Measurements from ENCODE around the gene ZSCAN9. TPM values are rescaled to one million over a fixed set of nuclear protein-coding genes. Genes with fewer than 3 reads are reported as not detected.

The ZSCAN9 gene
- total and polyA plus RNA-seq, 9 of the 15 experiments (the other 6 are each of a cell fraction or from before 2014, with no cell fraction given) = 18.8 to 48.9 (median 28.7) TPM

DNA sequence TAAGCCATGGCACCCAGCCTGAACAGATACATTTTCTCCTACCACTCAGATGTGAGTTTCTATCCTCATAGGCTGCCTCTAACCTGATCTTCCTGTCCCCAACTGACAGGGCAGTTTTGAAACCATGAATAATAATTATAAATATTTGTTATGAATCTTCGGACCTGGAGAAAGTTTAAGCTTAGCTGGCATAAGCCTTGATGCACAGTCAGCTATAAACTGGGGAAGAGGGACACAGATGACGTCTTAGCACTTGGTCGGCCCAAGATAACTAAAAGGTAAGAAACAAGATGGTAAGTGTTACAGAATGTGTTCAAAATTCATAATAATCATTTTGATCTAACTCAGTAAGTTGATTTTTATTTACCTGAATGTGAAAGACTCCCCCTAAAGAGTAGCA, 18.9 kb downstream of the ZSCAN9 start:
- 90% methylated on average over 3 of the region's 3 CpGs for WGBS (ENCODE audit: insufficient coverage, low coverage, missing lambda C conversion rate)
- in situ Hi-C loops (cut with MboI) = no loop called here

More for the DNA sequence above, 18.9 kb downstream of the ZSCAN9 start:
- ChIA-PET POLR2A (no interaction called here), CTCF (ENCODE audit: low intra/inter-chr PET ratio) (no interaction called here)
- Histone ChIP-seq H3K36me3 (ENCODE audit: control insufficient read depth, insufficient read depth, low read length) (peaks cover 41% of the 10 kb centered on the region; the same call in 2 of the 3 replicates), H3K9me3 (replicated peaks; ENCODE audit: control insufficient read depth, insufficient read depth, low read depth, low read length) (no peaks in the 10 kb centered on the region), H3K4me1 (replicated peaks in 1 of 2; ENCODE audit: control insufficient read depth in 2 of 2, insufficient read depth in 2 of 2, low read length in 2 of 2) (no peaks in the 10 kb centered on the region), H3K79me2 (ENCODE audit: control insufficient read depth, insufficient read depth, low read length) (no peaks in the 10 kb centered on the region), H3K4me3 (no peak overlapping the region), H3K9ac (ENCODE audit: insufficient read depth in 1 of 2, low read depth in 2 of 2, low read length in 2 of 2) (no peak overlapping the region), H3K9me1 (ENCODE audit: control insufficient read depth, insufficient read depth, low read length) (no peaks in the 10 kb centered on the region), H3K27me3 (ENCODE audit: control insufficient read depth in 2 of 2, insufficient read depth in 2 of 2, low read length in 2 of 2) (no peaks in the 10 kb centered on the region), H3K4me2 (ENCODE audit: insufficient read depth, low read length) (no peak overlapping the region), H2AFZ (ENCODE audit: low read depth, low read length) (no peak overlapping the region), H3K27ac (ENCODE audit: extremely low read depth, low read depth, low read length) (no peak overlapping the region), H4K20me1 (replicated peaks; ENCODE audit: control insufficient read depth, insufficient read depth, low read length) (no peaks in the 10 kb centered on the region)
- TF ChIP-seq ZNF316 (IDR thresholded peaks at IDR 0.05) = peak; percentile 46
- TF ChIP-seq HNRNPUL1 (IDR thresholded peaks at IDR 0.05; ENCODE audit: low read length) = no peak
- no peak for TF ChIP-seq PTRF (tag; IDR thresholded peaks at IDR 0.05)
- TF ChIP-seq C11orf30 (IDR thresholded peaks at IDR 0.05; ENCODE audit: low read depth) = peak; percentile 20; the same call in 1 of the 2 replicates
- TF ChIP-seq, protein P1, sequence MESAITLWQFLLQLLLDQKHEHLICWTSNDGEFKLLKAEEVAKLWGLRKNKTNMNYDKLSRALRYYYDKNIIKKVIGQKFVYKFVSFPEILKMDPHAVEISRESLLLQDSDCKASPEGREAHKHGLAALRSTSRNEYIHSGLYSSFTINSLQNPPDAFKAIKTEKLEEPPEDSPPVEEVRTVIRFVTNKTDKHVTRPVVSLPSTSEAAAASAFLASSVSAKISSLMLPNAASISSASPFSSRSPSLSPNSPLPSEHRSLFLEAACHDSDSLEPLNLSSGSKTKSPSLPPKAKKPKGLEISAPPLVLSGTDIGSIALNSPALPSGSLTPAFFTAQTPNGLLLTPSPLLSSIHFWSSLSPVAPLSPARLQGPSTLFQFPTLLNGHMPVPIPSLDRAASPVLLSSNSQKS (CRISPR knock-in tag; IDR thresholded peaks at IDR 0.05) = no peak
- TF ChIP-seq FOSL1 (tag; conservative IDR thresholded peaks at IDR 0.05) = no peak
- TF ChIP-seq MAFG (tag; conservative IDR thresholded peaks at IDR 0.05) = 0 out of 2 replicates have a peak, but pooled peaks have one; percentile 5
- DNase-seq (ENCODE audit: extremely low read depth in 1 of 4, low spot score in 3 of 4) (no peak), ATAC-seq (no peak), FAIRE-seq (no peak)
- BruUV-seq (replicated peaks) = no TSS peak
- intact Hi-C loops (cut with micrococcal nuclease) = no loop called here

Data from K562 (cell line).